Measurements from ENCODE around the gene CPS1.

The CPS1 gene

GRCh38 chr2:210722092-210722491, 165.7 kb downstream of the CPS1 start:
- no peak for TF ChIP-seq CTCF (IDR thresholded peaks at IDR 0.05; ENCODE audit: control extremely low read depth, extremely low read depth, low read depth, missing control alignments)
- ChIA-PET CTCF (interaction anchor here (1.1 kb wide), 2 partner anchors 14 to 70 kb away, joined by 3 to 4 read pairs; no protein-coding TSS in a partner anchor), POLR2A (no interaction called here)
- DNase-seq (ENCODE audit: extremely low spot score): no peak

GRCh38 chr2:210727549-210727948, 171.2 kb downstream of the CPS1 start:
- ChIA-PET POLR2A (no interaction called here), CTCF (no interaction called here)
- no peak for DNase-seq (ENCODE audit: extremely low spot score)
- TF ChIP-seq CTCF (IDR thresholded peaks at IDR 0.05; ENCODE audit: control extremely low read depth, extremely low read depth, low read depth, missing control alignments): no peak

Data from GM10248 (cell line).